OCI-LY1 (cell line): ENCODE measurements around the gene ASB10.

Experiments
- EZH2 ChIP-seq: fragments of 200-600 bp; sonication (generic), shearing (Covaris generic); IDR thresholded peaks from 2 replicates; pipeline ENCODE4 v1.8.0; 2017; ENCODE audit warnings: borderline replicate concordance, mixed run types, mild to moderate bottlenecking, antibody characterized with exemption, low read length, moderate library complexity, mixed read lengths
- TF ChIP-seq, protein P1 (sequence below): fragments of 200-600 bp; sonication (generic), shearing (Covaris generic); IDR thresholded peaks from 2 replicates; pipeline ENCODE4 v1.5.1; 2017; ENCODE audit warnings: mild to moderate bottlenecking, antibody characterized with exemption, low read length, moderate library complexity, mixed read lengths

DNA sequence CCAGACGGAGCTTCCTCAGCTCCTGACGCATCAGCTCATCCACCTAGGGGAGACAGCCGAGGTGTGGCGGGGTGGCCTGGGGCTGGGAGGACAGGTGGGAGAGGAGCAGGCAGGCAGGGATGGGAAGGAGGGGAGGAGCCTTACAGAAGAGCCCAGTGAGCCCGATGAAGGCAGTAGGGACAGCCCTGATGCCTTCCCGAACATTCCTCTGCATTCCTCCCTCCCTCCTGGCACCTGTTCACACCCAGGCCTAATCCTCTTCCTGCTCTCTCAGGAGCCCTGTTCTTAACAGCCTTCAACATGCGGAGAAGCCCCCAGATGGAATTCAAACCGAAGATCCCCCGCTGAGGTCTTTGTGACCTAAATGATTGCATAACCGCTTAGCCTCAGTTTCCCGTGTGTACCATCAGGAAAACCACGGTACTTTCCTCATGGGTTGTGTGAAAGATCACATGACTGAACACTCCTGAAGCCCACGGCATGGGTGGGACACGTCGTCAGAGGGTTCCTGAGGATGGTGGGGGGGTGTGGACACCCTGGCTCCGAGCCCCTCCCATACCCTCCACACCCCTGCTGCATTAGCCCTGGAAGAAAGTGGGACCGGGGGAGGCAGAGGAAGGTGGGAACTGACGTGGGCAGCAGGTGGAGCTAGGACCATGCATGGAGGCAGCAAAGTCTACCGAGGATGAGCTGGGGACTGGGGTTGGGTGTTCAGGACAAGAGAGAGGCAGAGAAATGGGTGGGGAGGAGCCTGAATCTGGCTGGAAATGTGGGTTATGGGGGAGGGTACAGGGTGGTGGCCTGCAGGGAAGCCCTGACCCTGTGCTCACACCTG, 8.8 kb upstream of the ASB10 start:
- TF ChIP-seq, protein P1, sequence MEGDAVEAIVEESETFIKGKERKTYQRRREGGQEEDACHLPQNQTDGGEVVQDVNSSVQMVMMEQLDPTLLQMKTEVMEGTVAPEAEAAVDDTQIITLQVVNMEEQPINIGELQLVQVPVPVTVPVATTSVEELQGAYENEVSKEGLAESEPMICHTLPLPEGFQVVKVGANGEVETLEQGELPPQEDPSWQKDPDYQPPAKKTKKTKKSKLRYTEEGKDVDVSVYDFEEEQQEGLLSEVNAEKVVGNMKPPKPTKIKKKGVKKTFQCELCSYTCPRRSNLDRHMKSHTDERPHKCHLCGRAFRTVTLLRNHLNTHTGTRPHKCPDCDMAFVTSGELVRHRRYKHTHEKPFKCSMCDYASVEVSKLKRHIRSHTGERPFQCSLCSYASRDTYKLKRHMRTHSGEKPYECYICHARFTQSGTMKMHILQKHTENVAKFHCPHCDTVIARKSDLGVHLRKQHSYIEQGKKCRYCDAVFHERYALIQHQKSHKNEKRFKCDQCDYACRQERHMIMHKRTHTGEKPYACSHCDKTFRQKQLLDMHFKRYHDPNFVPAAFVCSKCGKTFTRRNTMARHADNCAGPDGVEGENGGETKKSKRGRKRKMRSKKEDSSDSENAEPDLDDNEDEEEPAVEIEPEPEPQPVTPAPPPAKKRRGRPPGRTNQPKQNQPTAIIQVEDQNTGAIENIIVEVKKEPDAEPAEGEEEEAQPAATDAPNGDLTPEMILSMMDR, result no peak
- TF ChIP-seq EZH2, result no peak
